GM12872 (cell line): ENCODE results near the gene PEMT.

Source experiments
- TF ChIP-seq, protein P1 (sequence below): IDR thresholded peaks from 3 replicates; pipeline ENCODE4 v1.5.1; 2011; ENCODE audit warnings: low read depth, mild to moderate bottlenecking, low read length, moderate library complexity; ENCODE audit not compliant: insufficient read depth

The PEMT gene

DNA sequence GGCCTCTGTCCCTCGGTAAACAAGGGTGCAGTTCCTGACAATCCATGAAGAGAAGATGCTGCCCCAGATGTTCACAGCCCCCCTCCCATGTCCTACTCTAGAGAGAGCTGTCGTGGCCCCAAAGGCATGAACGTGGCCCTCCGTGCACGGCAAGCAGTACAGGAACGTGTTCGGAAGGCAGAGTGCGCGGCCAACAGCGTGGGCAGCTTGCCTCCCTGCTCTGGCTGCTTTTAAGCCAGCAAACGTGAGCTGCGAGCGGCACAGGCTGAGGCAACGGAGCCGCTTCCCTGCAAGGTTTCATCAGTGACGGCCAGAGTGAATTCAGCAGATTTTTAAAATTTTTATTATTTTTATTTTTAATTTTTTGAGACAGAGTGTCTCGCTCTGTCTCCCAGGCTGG, 37.2 kb downstream of the PEMT start:
- TF ChIP-seq, protein P1, sequence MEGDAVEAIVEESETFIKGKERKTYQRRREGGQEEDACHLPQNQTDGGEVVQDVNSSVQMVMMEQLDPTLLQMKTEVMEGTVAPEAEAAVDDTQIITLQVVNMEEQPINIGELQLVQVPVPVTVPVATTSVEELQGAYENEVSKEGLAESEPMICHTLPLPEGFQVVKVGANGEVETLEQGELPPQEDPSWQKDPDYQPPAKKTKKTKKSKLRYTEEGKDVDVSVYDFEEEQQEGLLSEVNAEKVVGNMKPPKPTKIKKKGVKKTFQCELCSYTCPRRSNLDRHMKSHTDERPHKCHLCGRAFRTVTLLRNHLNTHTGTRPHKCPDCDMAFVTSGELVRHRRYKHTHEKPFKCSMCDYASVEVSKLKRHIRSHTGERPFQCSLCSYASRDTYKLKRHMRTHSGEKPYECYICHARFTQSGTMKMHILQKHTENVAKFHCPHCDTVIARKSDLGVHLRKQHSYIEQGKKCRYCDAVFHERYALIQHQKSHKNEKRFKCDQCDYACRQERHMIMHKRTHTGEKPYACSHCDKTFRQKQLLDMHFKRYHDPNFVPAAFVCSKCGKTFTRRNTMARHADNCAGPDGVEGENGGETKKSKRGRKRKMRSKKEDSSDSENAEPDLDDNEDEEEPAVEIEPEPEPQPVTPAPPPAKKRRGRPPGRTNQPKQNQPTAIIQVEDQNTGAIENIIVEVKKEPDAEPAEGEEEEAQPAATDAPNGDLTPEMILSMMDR: no peak

DNA sequence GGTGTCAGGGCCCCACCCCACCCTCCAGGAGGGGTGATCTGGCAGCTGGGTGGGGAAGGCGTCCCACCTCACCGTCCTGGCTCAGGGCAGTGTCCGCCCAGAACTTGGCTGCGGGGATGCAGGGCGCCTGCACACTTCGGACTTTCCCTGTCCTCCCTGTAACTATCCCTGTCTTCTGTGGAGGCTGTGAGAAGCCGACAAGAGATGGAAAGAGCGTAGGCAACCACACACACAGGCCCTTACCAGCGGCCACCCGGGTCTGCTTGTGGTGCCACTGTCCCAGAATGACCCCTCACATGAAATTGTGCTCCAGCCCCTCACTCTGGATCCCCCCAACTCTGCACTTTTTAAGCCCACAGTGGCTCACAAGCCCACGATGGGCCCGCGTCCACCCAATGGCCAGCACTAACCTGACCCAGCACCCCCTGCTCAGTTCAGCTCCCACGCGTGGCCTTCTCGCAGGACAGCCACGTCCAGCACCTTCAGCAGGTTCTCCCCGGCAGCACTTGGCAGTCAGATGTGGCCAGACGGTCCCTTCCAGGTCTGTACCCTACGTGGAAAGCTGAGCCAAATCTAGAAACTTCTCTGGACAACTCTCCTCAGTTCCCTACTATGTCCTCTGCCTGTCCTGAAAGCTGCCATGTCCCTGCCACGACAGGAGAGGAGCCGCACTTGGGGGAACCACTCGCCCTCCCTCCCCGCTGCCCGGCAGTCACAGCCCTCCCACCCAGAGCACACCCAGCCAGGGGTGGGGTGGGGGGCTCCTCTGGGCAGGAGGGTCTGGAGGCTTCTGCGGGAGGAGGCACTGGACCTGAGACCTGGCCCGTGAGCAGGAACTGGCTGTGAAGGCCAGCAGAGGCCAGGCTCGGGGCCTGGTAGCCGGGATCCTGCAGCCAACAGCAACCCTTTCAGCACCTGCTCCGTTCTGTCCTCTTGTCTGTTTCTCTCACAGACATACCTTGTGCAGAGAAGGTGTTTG, 38.0 kb downstream of the PEMT start:
- TF ChIP-seq, protein P1: no peak

DNA sequence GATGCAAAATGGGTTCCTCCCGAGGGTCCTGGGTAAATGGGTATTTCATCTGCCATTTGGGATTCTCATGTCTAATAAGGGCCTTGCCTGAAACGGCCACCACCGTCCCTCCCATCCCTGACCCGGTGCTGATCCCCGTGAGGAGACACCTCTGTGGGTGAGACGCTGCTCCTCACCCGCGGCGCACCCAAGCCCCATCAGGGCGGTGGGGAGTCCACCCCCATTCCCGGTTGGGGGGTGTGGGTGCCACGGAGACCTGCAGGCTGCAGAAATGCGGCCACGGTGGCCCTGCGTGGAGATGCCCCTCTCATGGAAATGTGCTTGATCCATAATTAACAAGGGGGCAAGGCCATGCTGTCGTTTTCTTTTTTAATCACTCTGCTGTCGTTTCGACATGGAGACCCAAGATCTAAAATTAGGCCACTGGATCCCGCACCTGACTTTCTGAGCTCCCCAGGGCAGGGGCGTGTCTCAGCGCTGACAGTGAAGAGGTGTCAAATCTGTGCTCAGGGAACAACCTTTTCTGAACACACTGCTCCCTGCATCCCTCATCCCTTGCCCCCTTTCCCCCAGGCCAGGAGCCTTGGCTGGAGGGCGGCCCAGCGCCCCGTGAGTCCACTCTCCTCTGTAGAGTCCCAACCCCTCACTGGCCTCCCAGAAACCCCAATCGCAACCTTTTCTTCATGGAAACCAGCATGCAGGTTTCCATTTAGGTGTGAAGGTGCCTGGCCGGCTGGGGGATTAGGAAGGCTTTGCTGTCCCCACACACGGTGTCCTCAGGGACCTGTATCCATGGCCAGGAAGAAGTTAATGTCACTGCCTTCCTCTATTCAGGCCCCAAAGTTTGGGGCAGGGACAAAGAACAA, 38.9 kb downstream of the PEMT start:
- TF ChIP-seq, protein P1: no peak

DNA sequence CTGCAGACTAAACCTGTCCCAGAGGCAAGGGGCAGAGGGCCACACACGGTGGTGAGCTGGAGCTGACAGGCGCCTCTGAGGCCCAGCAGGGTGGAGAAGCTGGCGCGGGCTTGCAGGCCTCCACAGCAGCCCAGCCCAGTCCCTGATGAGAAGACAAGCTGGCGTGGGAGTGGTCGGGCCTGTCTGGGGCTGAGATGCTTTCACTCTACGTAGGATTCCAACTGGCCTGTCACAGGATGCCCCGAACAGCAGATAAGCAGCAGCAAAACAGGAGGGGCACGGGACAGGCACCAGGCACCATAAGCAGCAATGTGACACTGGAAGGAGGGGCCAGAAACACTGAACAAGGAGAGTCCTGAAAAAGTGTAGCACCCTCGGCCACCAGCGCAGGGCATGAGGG, 40.1 kb downstream of the PEMT start:
- TF ChIP-seq, protein P1: no peak

DNA sequence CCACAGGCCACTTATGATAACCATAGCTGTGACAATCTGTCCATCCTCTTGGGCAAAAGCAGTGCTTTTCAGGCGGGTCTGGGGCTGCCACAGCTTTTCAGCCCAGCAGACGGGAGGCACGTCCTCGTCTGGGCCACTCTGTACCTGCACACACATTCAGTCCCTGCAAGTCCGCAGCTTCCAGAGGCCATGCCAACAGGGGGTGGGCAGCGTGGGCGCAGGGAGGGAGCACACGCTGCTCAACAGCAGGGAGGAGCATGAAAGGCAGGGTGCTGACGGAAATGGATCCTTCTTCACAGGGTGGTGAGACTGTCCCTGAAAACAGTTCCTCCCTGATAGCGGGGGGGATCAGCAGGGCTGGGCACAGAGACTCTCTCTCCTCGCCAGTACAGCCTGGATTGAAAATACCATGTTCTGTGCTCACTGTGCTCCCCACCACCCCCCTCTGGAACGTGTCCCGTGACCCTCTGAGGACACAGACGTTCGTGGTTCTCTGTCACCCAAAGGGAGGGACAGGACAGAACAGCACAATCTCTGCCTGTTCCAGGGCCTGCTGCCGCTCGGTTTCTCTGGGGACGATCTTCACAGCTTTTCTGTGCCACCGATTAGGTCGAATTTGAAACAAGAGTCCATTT, 41.7 kb downstream of the PEMT start:
- TF ChIP-seq, protein P1: no peak

DNA sequence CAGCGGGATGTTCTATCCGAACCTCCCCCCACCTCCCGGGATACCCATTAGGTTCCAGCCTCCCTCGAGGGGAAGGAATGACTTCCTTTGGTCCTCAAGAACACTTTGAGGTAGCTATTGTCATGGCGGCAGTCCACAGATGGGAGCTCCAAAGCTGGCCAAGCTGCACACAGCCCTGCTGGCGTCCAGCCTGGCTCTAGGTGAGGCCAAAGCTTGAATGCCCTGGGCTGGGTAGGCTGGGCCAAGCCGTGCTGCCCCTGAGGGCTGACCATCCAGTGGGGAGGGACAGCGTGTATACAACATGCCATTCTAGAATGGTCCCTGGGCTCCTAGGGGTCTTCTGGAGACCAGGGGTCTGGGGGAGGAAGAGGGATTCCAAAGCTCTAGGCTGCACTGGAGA, 43.5 kb downstream of the PEMT start:
- TF ChIP-seq, protein P1: no peak
